Breast epithelium (tissue), 4 donors: ENCODE data around the gene ZNF813. TPM values are rescaled to one million over a fixed set of nuclear protein-coding genes. Genes with fewer than 3 reads are reported as not detected.
"Not testable (repeated sequence)": the region's sequence is repeated elsewhere in the genome, so short reads cannot be mapped to it uniquely, and the experiment has no call there.

Experiments used
- DNase-seq, 2 donors: peaks; one replicate each; pipeline ENCODE4 v3.0.0-alpha.2; 2019; ENCODE audit warnings: low spot score in 2 of 2
- H3K27ac ChIP-seq, 2 donors: fragments of 200-600 bp; sonication (generic) in 1 of 2; one replicate each; pipeline ENCODE4 v1.5.1; 2016 to 2019; ENCODE audit warnings: mild to moderate bottlenecking in 1 of 2
- H3K27me3 ChIP-seq, 2 donors: fragments of 200-600 bp; sonication (generic) in 1 of 2; one replicate each; pipeline versions ENCODE4 v1.5.1 to v1.6.0; 2017 to 2019; ENCODE audit warnings: control low read depth in 1 of 2, mild to moderate bottlenecking in 1 of 2
- H3K36me3 ChIP-seq: fragments of 200-600 bp; one replicate; pipeline ENCODE4 v1.5.1; 2019
- H3K4me1 ChIP-seq, 2 donors: fragments of 200-600 bp; sonication (generic); one replicate each; pipeline ENCODE4 v1.5.1; 2016 to 2019; ENCODE audit warnings: control low read depth in 1 of 2
- H3K4me3 ChIP-seq, 3 donors: fragments of 200-600 bp; sonication (generic); 1 replicate in 2 of 3; 2 replicates in 1 of 3; pipeline ENCODE4 v1.5.1; 2016 to 2019; ENCODE audit warnings: mild to moderate bottlenecking in 3 of 3, moderate library complexity in 2 of 3
- H3K9me3 ChIP-seq, 2 donors: fragments of 200-600 bp; sonication (generic) in 1 of 2; one replicate each; pipeline ENCODE4 v1.5.1; 2016 to 2019; ENCODE audit warnings: control low read depth in 1 of 2
- CTCF ChIP-seq, 3 donors: fragments of 450-650 bp; IDR thresholded peaks; one replicate each; pipeline ENCODE4 v1.5.1; 2016 to 2017; ENCODE audit warnings: antibody characterized with exemption in 3 of 3, mild to moderate bottlenecking in 3 of 3, moderate library complexity in 3 of 3
- POLR2A ChIP-seq: fragments of 450-650 bp; IDR thresholded peaks from one replicate; pipeline ENCODE4 v1.6.1; 2016; ENCODE audit warnings: antibody characterized with exemption, mild to moderate bottlenecking, moderate library complexity
- POLR2AphosphoS5 ChIP-seq, 3 donors: sonication (generic); formaldehyde crosslinking; IDR thresholded peaks; one replicate each; pipeline ENCODE4 v1.6.1; 2017; ENCODE audit warnings: antibody characterized with exemption in 3 of 3
- intact Hi-C: fragments of 100-400 bp; cut with DNase I; formaldehyde crosslinking; loops from one replicate; pipeline ENCODE4 v1.15.1; 2023; ENCODE audit warnings: low total_unique reads
- total RNA-seq, 3 donors: library from RNA; depleted of rRNA; stranded (reverse); fragments of >200 nt; gene quantifications; one replicate each; pipeline ENCODE4 v1.1.0, GENCODE V29; 2016

The ZNF813 gene
- total RNA-seq, 3 donors from 2014 or later = 3.3 to 7.0 (median 3.4) TPM

GRCh38 chr19:53461866-53462265, 5.7 kb upstream of the ZNF813 start:
- peaks cover 12 to 19% of the 10 kb centered on the region in 2 donors for H3K9me3 ChIP-seq
- no peak overlapping the region for H3K27ac ChIP-seq
- intact Hi-C loops = no loop called here

GRCh38 chr19:53462861-53463260, 4.7 kb upstream of the ZNF813 start:
- Histone ChIP-seq H3K9me3 (peaks cover 9 to 11% of the 10 kb centered on the region in 2 donors), H3K27ac (no peak overlapping the region), H3K4me1 (no peaks in the 10 kb centered on the region), H3K27me3 (no peaks in the 10 kb centered on the region), H3K4me3 (peak overlapping the region in 1 of 3 donors; percentile 13), H3K36me3 (no peaks in the 10 kb centered on the region)
- no peak for TF ChIP-seq POLR2AphosphoS5 (IDR thresholded peaks at IDR 0.05)
- no peak for TF ChIP-seq POLR2A
- TF ChIP-seq CTCF (IDR thresholded peaks at IDR 0.05) = no peak
- intact Hi-C loops = no loop called here
- no peak for DNase-seq

More at GRCh38 chr19:53461866-53462265, 5.7 kb upstream of the ZNF813 start:
- TF ChIP-seq CTCF (IDR thresholded peaks at IDR 0.05) (no peak), POLR2AphosphoS5 (IDR thresholded peaks at IDR 0.05) (no peak), POLR2A (no peak)
- Histone ChIP-seq H3K27me3 (no peaks in the 10 kb centered on the region), H3K4me1 (no peaks in the 10 kb centered on the region), H3K4me3 (no peak overlapping the region), H3K36me3 (no peaks in the 10 kb centered on the region)
- DNase-seq = no peak

GRCh38 chr19:53463263-53463662, 4.3 kb upstream of the ZNF813 start:
- intact Hi-C loops = no loop called here
- no peak overlapping the region for H3K27ac ChIP-seq
- H3K9me3 ChIP-seq = peaks cover 6 to 7% of the 10 kb centered on the region in 2 donors
- H3K4me3 ChIP-seq = peak overlapping the region in 1 of 3 donors; percentile 13
- no peak for TF ChIP-seq POLR2AphosphoS5 (IDR thresholded peaks at IDR 0.05)
- TF ChIP-seq CTCF (IDR thresholded peaks at IDR 0.05) = no peak
- no peaks in the 10 kb centered on the region for H3K4me1 ChIP-seq
- peak; percentile 26 to 55 for DNase-seq
- H3K36me3 ChIP-seq = no peaks in the 10 kb centered on the region
- no peaks in the 10 kb centered on the region for H3K27me3 ChIP-seq

GRCh38 chr19:53466726-53467484, 628 bp upstream of the ZNF813 start:
- TF ChIP-seq POLR2AphosphoS5 (IDR thresholded peaks at IDR 0.05) (no peak), CTCF (IDR thresholded peaks at IDR 0.05) (no peak), POLR2A (no peak)
- DNase-seq = no peak
- no peaks in the 10 kb centered on the region for H3K36me3 ChIP-seq
- peaks cover 0 to 3% of the 10 kb centered on the region in 2 donors for H3K9me3 ChIP-seq
- peak overlapping the region; percentile 69 to 78 (median 76) for H3K4me3 ChIP-seq
- H3K27ac ChIP-seq = peak overlapping the region in 1 of 2 donors; percentile 77
- H3K27me3 ChIP-seq = no peaks in the 10 kb centered on the region
- intact Hi-C loops = no loop called here
- H3K4me1 ChIP-seq = no peaks in the 10 kb centered on the region

GRCh38 chr19:53468628-53469027, 1.1 kb downstream of the ZNF813 start:
- H3K27ac ChIP-seq, H3K4me1 ChIP-seq, H3K9me3 ChIP-seq, DNase-seq, intact Hi-C loops, H3K36me3 ChIP-seq, H3K27me3 ChIP-seq: not testable (repeated sequence)
- H3K4me3 ChIP-seq = peak overlapping the region; percentile 69 to 78 (median 76)
